NCI-H146 treated with DMSO at 0.1 percent for 48 hours (cell line): ENCODE results near the gene HERC2.
"Not testable (repeated sequence)": the region's sequence is repeated elsewhere in the genome, so short reads cannot be mapped to it uniquely, and the experiment has no call there.

Experiments used
- DNase-seq: peaks from one replicate; lab custom pipeline; 2025; ENCODE audit not compliant: unreplicated experiment; lab: John Stamatoyannopoulos, UW

HERC2 gene

GRCh38 chr15:28228990-28229640, 92.9 kb downstream of the HERC2 start:
- DNase-seq, result not testable (repeated sequence)

GRCh38 chr15:28228096-28228495, 93.9 kb downstream of the HERC2 start:
- DNase-seq, result no peak

GRCh38 chr15:28227303-28227702, 94.7 kb downstream of the HERC2 start:
- DNase-seq, result not testable (repeated sequence)

GRCh38 chr15:28222612-28223011, 99.4 kb downstream of the HERC2 start:
- DNase-seq, result not testable (repeated sequence)

- not testable (repeated sequence) for DNase-seq
Measured at GRCh38 chr15:28221696-28222095, 100.3 kb downstream of the HERC2 start.

- DNase-seq, result no peak
Measured at GRCh38 chr15:28219116-28219515, 102.9 kb downstream of the HERC2 start.

GRCh38 chr15:28216946-28217546, 104.9 kb downstream of the HERC2 start:
- not testable (repeated sequence) for DNase-seq

GRCh38 chr15:28215521-28215920, 106.5 kb downstream of the HERC2 start:
- DNase-seq, result not testable (repeated sequence)

- DNase-seq, result not testable (repeated sequence)
Measured at GRCh38 chr15:28214006-28214790, 107.8 kb downstream of the HERC2 start.

- not testable (repeated sequence) for DNase-seq
Measured at GRCh38 chr15:28213393-28213792, 108.6 kb downstream of the HERC2 start.

GRCh38 chr15:28208583-28208982, 113.4 kb downstream of the HERC2 start:
- no peak for DNase-seq

GRCh38 chr15:28205640-28206039, 116.3 kb downstream of the HERC2 start:
- DNase-seq, result not testable (repeated sequence)

- DNase-seq, result not testable (repeated sequence)
Measured at GRCh38 chr15:28203055-28203828, 118.7 kb downstream of the HERC2 start.

GRCh38 chr15:28202124-28202523, 119.9 kb downstream of the HERC2 start:
- DNase-seq, result not testable (repeated sequence)

GRCh38 chr15:28198215-28198614, 123.8 kb downstream of the HERC2 start:
- not testable (repeated sequence) for DNase-seq

- DNase-seq, result not testable (repeated sequence)
Measured at GRCh38 chr15:28197694-28198093, 124.3 kb downstream of the HERC2 start.

- DNase-seq, result not testable (repeated sequence)
Measured at GRCh38 chr15:28196581-28196980, 125.4 kb downstream of the HERC2 start.

- DNase-seq, result no peak
Measured at GRCh38 chr15:28192772-28193171, 129.2 kb downstream of the HERC2 start.

- DNase-seq, result no peak
Measured at GRCh38 chr15:28191832-28192231, 130.1 kb downstream of the HERC2 start.

- DNase-seq, result no peak
Measured at GRCh38 chr15:28190391-28191174, 131.4 kb downstream of the HERC2 start.
